Esophagus squamous epithelium (tissue), 5 donors: Measurements from ENCODE around the gene CPN2. TPM values are rescaled to one million over a fixed set of nuclear protein-coding genes. Genes with fewer than 3 reads are reported as not detected.

Experiments
- DNase-seq: peaks from one replicate; lab custom pipeline; 2025; lab: John Stamatoyannopoulos, UW
- H3K27ac ChIP-seq, 4 donors: fragments of 200-600 bp; sonication (generic); one replicate each; pipeline ENCODE4 v1.5.1; 2016 to 2019; ENCODE audit warnings: mild to moderate bottlenecking in 1 of 4
- H3K27me3 ChIP-seq, 4 donors: fragments of 200-600 bp; sonication (generic); 1 replicate in 3 of 4; 2 replicates in 1 of 4; pipeline versions ENCODE4 v1.5.1 to v1.6.0; 2017 to 2021; ENCODE audit warnings: antibody characterized with exemption in 1 of 4
- H3K36me3 ChIP-seq, 3 donors: fragments of 200-600 bp; sonication (generic); one replicate each; pipeline ENCODE4 v1.5.1; 2016 to 2019
- H3K4me1 ChIP-seq, 3 donors: fragments of 200-600 bp; sonication (generic); one replicate each; pipeline ENCODE4 v1.5.1; 2017 to 2019
- H3K4me3 ChIP-seq, 4 donors: fragments of 200-600 bp; sonication (generic); 1 replicate in 3 of 4; 2 replicates in 1 of 4; pipeline ENCODE4 v1.5.1; 2016 to 2019; ENCODE audit warnings: mild to moderate bottlenecking in 2 of 4, moderate library complexity in 1 of 4
- H3K9me3 ChIP-seq, 3 donors: fragments of 200-600 bp; sonication (generic); one replicate each; pipeline ENCODE4 v1.5.1; 2016 to 2019
- POLR2A ChIP-seq, 4 donors: fragments of 450-650 bp; IDR thresholded peaks; one replicate each; pipeline ENCODE4 v1.6.1; 2017; ENCODE audit warnings: antibody characterized with exemption in 4 of 4, mild to moderate bottlenecking in 4 of 4, moderate library complexity in 3 of 4
- WGBS, 2 donors: methylation state at CpG; one replicate each; pipeline ENCODE4 v1.1.5; 2018; 5-methylcytosine and 5-hydroxymethylcytosine counted together
- intact Hi-C: fragments of 100-400 bp; cut with DNase I; formaldehyde crosslinking; loops from one replicate; pipeline ENCODE4 v1.15.0; 2022
- total RNA-seq, 4 donors: library from RNA; depleted of rRNA; stranded (reverse); fragments of >200 nt; gene quantifications; one replicate each; pipeline ENCODE4 v1.1.0, GENCODE V29; 2016
- TF ChIP-seq, protein P1 (sequence below), 6 experiments: fragments of 450-650 bp in 4 of 6; fragments of 200-600 bp in 2 of 6; sonication (generic) in 2 of 6; IDR thresholded peaks; one replicate each; pipeline ENCODE4 v1.5.1; 2016 to 2019; ENCODE audit warnings: antibody characterized with exemption in 6 of 6, mild to moderate bottlenecking in 4 of 6, moderate library complexity in 4 of 6
- donor health status: DM: yes; HTN: yes; CAD: no.

Gene CPN2
- total RNA-seq, 4 donors from 2014 or later = not detected

DNA sequence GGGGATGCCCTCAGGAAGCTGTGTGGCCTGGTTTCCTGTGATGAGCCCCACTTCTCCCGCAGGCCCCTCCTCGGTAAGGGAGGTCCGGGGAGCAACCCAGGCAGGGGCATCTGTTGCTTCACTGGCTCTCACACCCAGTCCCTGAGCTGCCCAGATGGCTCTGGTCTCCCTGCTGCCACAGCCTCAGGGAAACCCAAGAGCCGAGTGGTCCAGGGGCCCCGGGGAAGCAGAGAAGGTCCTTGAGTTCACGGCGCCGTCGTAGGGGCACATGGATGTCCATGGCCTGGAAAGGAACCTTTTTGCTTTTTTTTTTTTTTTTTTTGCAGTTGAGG is 31.7 kb upstream of the CPN2 start:
- Histone ChIP-seq H3K27me3 (peaks cover 0 to 66% (median 0%) of the 10 kb centered on the region in 4 donors), H3K9me3 (no peaks in the 10 kb centered on the region), H3K27ac (no peak overlapping the region), H3K36me3 (no peaks in the 10 kb centered on the region), H3K4me3 (no peak overlapping the region), H3K4me1 (no peaks in the 10 kb centered on the region)
- intact Hi-C loops = no loop called here
- no peak for TF ChIP-seq POLR2A (IDR thresholded peaks at IDR 0.05)
- TF ChIP-seq, protein P1, sequence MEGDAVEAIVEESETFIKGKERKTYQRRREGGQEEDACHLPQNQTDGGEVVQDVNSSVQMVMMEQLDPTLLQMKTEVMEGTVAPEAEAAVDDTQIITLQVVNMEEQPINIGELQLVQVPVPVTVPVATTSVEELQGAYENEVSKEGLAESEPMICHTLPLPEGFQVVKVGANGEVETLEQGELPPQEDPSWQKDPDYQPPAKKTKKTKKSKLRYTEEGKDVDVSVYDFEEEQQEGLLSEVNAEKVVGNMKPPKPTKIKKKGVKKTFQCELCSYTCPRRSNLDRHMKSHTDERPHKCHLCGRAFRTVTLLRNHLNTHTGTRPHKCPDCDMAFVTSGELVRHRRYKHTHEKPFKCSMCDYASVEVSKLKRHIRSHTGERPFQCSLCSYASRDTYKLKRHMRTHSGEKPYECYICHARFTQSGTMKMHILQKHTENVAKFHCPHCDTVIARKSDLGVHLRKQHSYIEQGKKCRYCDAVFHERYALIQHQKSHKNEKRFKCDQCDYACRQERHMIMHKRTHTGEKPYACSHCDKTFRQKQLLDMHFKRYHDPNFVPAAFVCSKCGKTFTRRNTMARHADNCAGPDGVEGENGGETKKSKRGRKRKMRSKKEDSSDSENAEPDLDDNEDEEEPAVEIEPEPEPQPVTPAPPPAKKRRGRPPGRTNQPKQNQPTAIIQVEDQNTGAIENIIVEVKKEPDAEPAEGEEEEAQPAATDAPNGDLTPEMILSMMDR (IDR thresholded peaks at IDR 0.05) = no peak
- 71 to 84% methylated on average over 9 of the region's 9 CpGs for WGBS, 2 donors
- DNase-seq = no peak

- H3K27ac ChIP-seq = no peak overlapping the region
- intact Hi-C loops = no loop called here
- no peaks in the 10 kb centered on the region for H3K9me3 ChIP-seq
- DNase-seq = no peak
- H3K36me3 ChIP-seq = no peaks in the 10 kb centered on the region
- WGBS, 2 donors = 65 to 77% methylated on average over 13 to 19 of the region's 20 CpGs
- TF ChIP-seq, protein P1 (IDR thresholded peaks at IDR 0.05) = no peak
- no peak for TF ChIP-seq POLR2A (IDR thresholded peaks at IDR 0.05)
- no peaks in the 10 kb centered on the region for H3K4me1 ChIP-seq
- H3K4me3 ChIP-seq = no peak overlapping the region
- H3K27me3 ChIP-seq = peaks cover 0 to 71% (median 0%) of the 10 kb centered on the region in 4 donors
Observed at GRCh38 chr3:194382196-194382891, 31.2 kb upstream of the CPN2 start.

DNA sequence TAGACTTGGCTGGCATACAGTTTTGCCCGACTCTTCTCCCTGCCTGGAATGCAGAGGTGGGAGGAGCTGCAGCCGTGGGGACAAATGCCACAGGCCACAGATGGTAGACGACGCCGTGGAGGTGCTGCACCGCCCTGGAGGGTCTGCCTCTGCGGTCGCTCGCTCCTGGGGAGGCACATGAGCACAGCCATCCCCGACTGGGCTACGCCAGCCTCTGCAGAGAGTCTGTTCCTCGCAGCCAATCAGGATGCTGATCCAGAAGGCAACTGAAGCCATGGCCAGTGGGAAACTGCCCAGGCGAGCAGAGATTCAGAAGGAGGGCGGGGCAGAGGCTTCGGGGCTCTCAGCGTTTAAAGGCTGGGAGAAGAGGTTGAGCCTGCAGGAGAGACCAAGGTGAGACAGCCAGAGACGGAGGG is 30.3 kb upstream of the CPN2 start:
- Histone ChIP-seq H3K27ac (no peak overlapping the region), H3K4me1 (no peaks in the 10 kb centered on the region), H3K27me3 (peaks cover 0 to 76% (median 0%) of the 10 kb centered on the region in 4 donors), H3K36me3 (no peaks in the 10 kb centered on the region), H3K4me3 (no peak overlapping the region), H3K9me3 (no peaks in the 10 kb centered on the region)
- no peak for DNase-seq
- WGBS, 2 donors = 37 to 40% methylated on average over 9 to 17 of the region's 17 CpGs
- intact Hi-C loops = no loop called here
- no peak for TF ChIP-seq POLR2A (IDR thresholded peaks at IDR 0.05)
- TF ChIP-seq, protein P1 (IDR thresholded peaks at IDR 0.05) = no peak

- Histone ChIP-seq H3K27ac (no peak overlapping the region), H3K27me3 (peaks cover 0 to 74% (median 0%) of the 10 kb centered on the region in 4 donors), H3K4me1 (peaks cover 0 to 4% (median 0%) of the 10 kb centered on the region in 3 donors), H3K4me3 (no peak overlapping the region), H3K9me3 (no peaks in the 10 kb centered on the region), H3K36me3 (no peaks in the 10 kb centered on the region)
- DNase-seq = no peak
- TF ChIP-seq POLR2A (IDR thresholded peaks at IDR 0.05) = no peak
- TF ChIP-seq, protein P1 (IDR thresholded peaks at IDR 0.05) = no peak
- 85 to 86% methylated on average over 7 of the region's 7 CpGs for WGBS, 2 donors
- intact Hi-C loops = no loop called here
Observed at GRCh38 chr3:194380326-194380725, 29.2 kb upstream of the CPN2 start.

DNA sequence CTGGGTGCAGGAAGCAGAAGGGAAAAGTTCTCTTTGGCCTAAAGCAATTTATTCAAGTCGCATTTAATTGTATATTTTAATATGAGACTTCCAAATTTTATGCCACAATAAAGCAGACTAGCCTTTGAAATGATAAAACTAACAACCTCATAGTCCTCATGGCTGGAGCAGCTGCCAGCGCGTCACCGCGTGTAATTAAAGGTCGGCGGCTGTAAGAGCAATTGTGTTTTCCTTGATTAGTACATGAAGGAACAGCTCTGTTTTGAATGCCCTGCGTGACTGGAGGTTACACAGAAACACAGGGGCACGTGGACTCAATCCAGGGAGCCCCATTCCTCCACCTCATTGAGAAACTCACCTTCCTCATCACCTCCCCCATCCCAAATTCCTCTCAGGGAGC is 28.5 kb upstream of the CPN2 start:
- no peak overlapping the region for H3K4me3 ChIP-seq
- DNase-seq = no peak
- peaks cover 0 to 67% (median 0%) of the 10 kb centered on the region in 4 donors for H3K27me3 ChIP-seq
- no peaks in the 10 kb centered on the region for H3K36me3 ChIP-seq
- intact Hi-C loops = no loop called here
- no peak for TF ChIP-seq POLR2A (IDR thresholded peaks at IDR 0.05)
- TF ChIP-seq, protein P1 (IDR thresholded peaks at IDR 0.05) = no peak
- 65 to 73% methylated on average over 9 of the region's 9 CpGs for WGBS, 2 donors
- H3K27ac ChIP-seq = no peak overlapping the region
- H3K4me1 ChIP-seq = peaks cover 0 to 5% (median 0%) of the 10 kb centered on the region in 3 donors
- H3K9me3 ChIP-seq = no peaks in the 10 kb centered on the region
